GM19043 (cell line): ENCODE data around the gene KCTD1.

ENCODE experiments used
- ATAC-seq: cut with Tn5 transposase; IDR thresholded peaks from one replicate; pipeline ENCODE4 v1.9.1; 2021; ENCODE audit warnings: low read depth; ENCODE audit not compliant: unreplicated experiment

The KCTD1 gene

GRCh38 chr18:26406854-26407517 is 141.4 kb downstream of the KCTD1 start:
- ATAC-seq, result no peak

- no peak for ATAC-seq
Measured at GRCh38 chr18:26406324-26406723, 142.0 kb downstream of the KCTD1 start.

- ATAC-seq, result peak; percentile 92
Measured at GRCh38 chr18:26405190-26405801, 143.1 kb downstream of the KCTD1 start.
